HG02938 (cell line): ENCODE data around the gene SLC9A1.

Source experiments
- ATAC-seq: cut with Tn5 transposase; IDR thresholded peaks from one replicate; pipeline ENCODE4 v1.9.1; 2021; ENCODE audit warnings: mild to moderate bottlenecking, moderate library complexity; ENCODE audit not compliant: unreplicated experiment

SLC9A1 gene

GRCh38 chr1:27152004-27152828 lies 2.7 kb downstream of the SLC9A1 start:
- no peak for ATAC-seq

GRCh38 chr1:27150641-27151040 lies 4.3 kb downstream of the SLC9A1 start:
- ATAC-seq: no peak

GRCh38 chr1:27150183-27150582 lies 4.7 kb downstream of the SLC9A1 start:
- ATAC-seq: no peak

- ATAC-seq: no peak
These were observed 5.2 kb downstream of the SLC9A1 start for GRCh38 chr1:27149762-27150113.

GRCh38 chr1:27149084-27149761 lies 5.7 kb downstream of the SLC9A1 start:
- ATAC-seq: no peak

GRCh38 chr1:27148591-27148990 lies 6.3 kb downstream of the SLC9A1 start:
- ATAC-seq: no peak

- ATAC-seq: no peak
These were observed 6.9 kb downstream of the SLC9A1 start for GRCh38 chr1:27147842-27148518.

GRCh38 chr1:27145934-27146354 lies 9.0 kb downstream of the SLC9A1 start:
- ATAC-seq: no peak

- ATAC-seq: no peak
These were observed 9.8 kb downstream of the SLC9A1 start for GRCh38 chr1:27144920-27145661.

- no peak for ATAC-seq
These were observed 10.7 kb downstream of the SLC9A1 start for GRCh38 chr1:27144049-27144748.

GRCh38 chr1:27143401-27143800 lies 11.5 kb downstream of the SLC9A1 start:
- ATAC-seq: no peak

- no peak for ATAC-seq
These were observed 12.5 kb downstream of the SLC9A1 start for GRCh38 chr1:27142464-27142863.

GRCh38 chr1:27141266-27142003 lies 13.5 kb downstream of the SLC9A1 start:
- no peak for ATAC-seq

GRCh38 chr1:27139980-27140379 lies 14.9 kb downstream of the SLC9A1 start:
- ATAC-seq: no peak

GRCh38 chr1:27138927-27139326 lies 16.0 kb downstream of the SLC9A1 start:
- ATAC-seq: no peak

GRCh38 chr1:27138368-27138767 lies 16.6 kb downstream of the SLC9A1 start:
- ATAC-seq: no peak

- no peak for ATAC-seq
These were observed 17.3 kb downstream of the SLC9A1 start for GRCh38 chr1:27137544-27138075.

- no peak for ATAC-seq
These were observed 17.9 kb downstream of the SLC9A1 start for GRCh38 chr1:27136998-27137542.

GRCh38 chr1:27136236-27136551 lies 18.7 kb downstream of the SLC9A1 start:
- no peak for ATAC-seq
